HepG2 (cell line): Measurements from ENCODE around the gene BSN. TPM values are rescaled to one million over a fixed set of nuclear protein-coding genes. Genes with fewer than 3 reads are reported as not detected.

Source experiments
- ATAC-seq: fragments of 200-7000 bp; cut with Tn5 transposase; 3 replicates; pipeline ENCODE4 v1.9.1; 2020; ENCODE audit warnings: mild to moderate bottlenecking, moderate library complexity
- BruUV-seq: library from RNA; stranded (reverse); fragments of 400-500 nt; replicated peaks from 2 replicates; lab custom pipeline; 2021; lab: Mats Ljungman, UMichigan
- CTCF ChIA-PET: fragments of 300-600 bp; formaldehyde crosslinking; extraction: SDS; loops from one replicate; lab custom pipeline; 2021; ENCODE audit warnings: low total read pairs, inconsistent platforms, low intra/inter-chr PET ratio; lab: Yijun Ruan, JAX
- POLR2A ChIA-PET: fragments of 350-600 bp; sonication (Branson Sonifier 250); formaldehyde crosslinking; loops from one replicate; lab custom pipeline; 2020; ENCODE audit warnings: antibody characterized with exemption, inconsistent platforms; lab: Yijun Ruan, JAX
- DNase-seq: peaks from one replicate; pipeline ENCODE4 v3.0.0-alpha.2; 2015; ENCODE audit warnings: low spot score
- FAIRE-seq: peaks from 3 replicates; lab custom pipeline; 2011; peaks lifted over from hg19 to GRCh38; lab: Jason Lieb, UNC
- H2AFZ ChIP-seq: one replicate; pipeline ENCODE4 v1.6.1; 2011; ENCODE audit warnings: low read length, inconsistent platforms
- H3K27ac ChIP-seq: fragments of 300-600 bp; 3 replicates; pipeline ENCODE4 v1.8.0; 2011; ENCODE audit warnings: mixed run types, mild to moderate bottlenecking, mixed read lengths, low read length, inconsistent platforms; ENCODE audit not compliant: insufficient read depth; ENCODE audit errors: extremely low read length
- H3K27me3 ChIP-seq, 2 experiments: fragments of 200-600 bp in 1 of 2; 2 replicates in 1 of 2; 3 replicates in 1 of 2; pipeline versions ENCODE4 v1.6.0 to v1.8.0; 2011; ENCODE audit warnings: low read length in 2 of 2, mild to moderate bottlenecking in 2 of 2, moderate library complexity in 2 of 2, inconsistent platforms in 1 of 2; ENCODE audit not compliant: insufficient read depth in 2 of 2, control insufficient read depth in 1 of 2
- H3K36me3 ChIP-seq, 2 experiments: fragments of 200-600 bp in 1 of 2; replicated peaks in 1 of 2; 2 replicates in 1 of 2; 3 replicates in 1 of 2; pipeline versions ENCODE4 v1.5.1 to v1.8.0; 2011; ENCODE audit warnings: low read length in 2 of 2, inconsistent platforms in 1 of 2; ENCODE audit not compliant: insufficient read depth in 2 of 2, control insufficient read depth in 1 of 2
- H3K4me1 ChIP-seq: 2 replicates; pipeline ENCODE4 v1.5.1; 2012; ENCODE audit warnings: low read length, inconsistent platforms; ENCODE audit not compliant: insufficient read depth
- H3K4me2 ChIP-seq: 2 replicates; pipeline ENCODE4 v1.6.0; 2011; ENCODE audit warnings: low read depth, low read length, inconsistent platforms
- H3K4me3 ChIP-seq, 3 experiments: fragments of 200-600 bp in 1 of 3; sonication (generic), shearing (Covaris generic) in 1 of 3; replicated peaks in 1 of 3; 2 replicates each; pipeline ENCODE4 v1.5.1; 2011 to 2016; ENCODE audit warnings: low read length in 3 of 3, inconsistent platforms in 2 of 3, low read depth in 2 of 3, mild to moderate bottlenecking in 2 of 3, control low read depth in 1 of 3, mixed read lengths in 1 of 3; ENCODE audit not compliant: insufficient read depth in 1 of 3
- H3K79me2 ChIP-seq: one replicate; pipeline ENCODE4 v1.6.1; 2011; ENCODE audit warnings: low read length, inconsistent platforms; ENCODE audit not compliant: insufficient read depth
- H3K9ac ChIP-seq: 2 replicates; pipeline ENCODE4 v1.6.0; 2011; ENCODE audit warnings: mild to moderate bottlenecking, low read depth, low read length, inconsistent platforms; ENCODE audit not compliant: insufficient read depth
- H3K9me3 ChIP-seq: 2 replicates; pipeline ENCODE4 v1.5.1; 2012; ENCODE audit warnings: mild to moderate bottlenecking, low read length
- H4K20me1 ChIP-seq: 2 replicates; pipeline ENCODE4 v1.6.0; 2011; ENCODE audit warnings: inconsistent platforms, mild to moderate bottlenecking, low read length, moderate library complexity; ENCODE audit not compliant: insufficient read depth
- AGO2 ChIP-seq: fragments of 200-400 bp; formaldehyde crosslinking; optimal IDR thresholded peaks from 2 replicates; pipeline ENCODE3; 2017; ENCODE audit warnings: mild to moderate bottlenecking, low read depth, low read length, moderate library complexity
- CEBPB ChIP-seq: IDR thresholded peaks from 2 replicates; pipeline ENCODE4 v1.6.1; 2011; ENCODE audit warnings: low read depth, low read length, improper control_type of control experiment, borderline replicate concordance
- EED ChIP-seq: sonication (generic); formaldehyde crosslinking; IDR thresholded peaks from 2 replicates; pipeline ENCODE4 v1.5.0; 2020; ENCODE audit warnings: mild to moderate bottlenecking, missing genetic modification reagents
- EZH2 ChIP-seq: conservative IDR thresholded peaks from 2 replicates; pipeline ENCODE4 v1.6.1; 2012; ENCODE audit warnings: mild to moderate bottlenecking, low read depth, low read length, moderate library complexity
- ISL2 ChIP-seq: sonication (generic); formaldehyde crosslinking; IDR thresholded peaks from 2 replicates; pipeline ENCODE4 v1.5.0; 2020; ENCODE audit warnings: missing genetic modification reagents
- MZF1 ChIP-seq: sonication (generic); formaldehyde crosslinking; IDR thresholded peaks from 2 replicates; pipeline ENCODE4 v1.8.1; 2023; ENCODE audit warnings: mild to moderate bottlenecking, missing genetic modification reagents, borderline replicate concordance
- RNF219 ChIP-seq: sonication (generic); formaldehyde crosslinking; IDR thresholded peaks from 2 replicates; pipeline ENCODE4 v1.5.0; 2020; ENCODE audit warnings: mild to moderate bottlenecking, missing genetic modification reagents
- SMAD3 ChIP-seq: sonication (generic); formaldehyde crosslinking; IDR thresholded peaks from 2 replicates; pipeline ENCODE4 v1.4.0; 2020; ENCODE audit warnings: missing genetic modification reagents
- TFDP2 ChIP-seq: sonication (generic); formaldehyde crosslinking; IDR thresholded peaks from 2 replicates; pipeline ENCODE4 v1.4.0; 2020; ENCODE audit warnings: missing genetic modification reagents
- ZFP37 ChIP-seq: sonication (generic); formaldehyde crosslinking; IDR thresholded peaks from 2 replicates; pipeline ENCODE4 v1.4.0; 2020; ENCODE audit warnings: missing genetic modification reagents, borderline replicate concordance
- ZKSCAN8 ChIP-seq: IDR thresholded peaks from 2 replicates; pipeline ENCODE4 v1.6.1; 2016; ENCODE audit warnings: borderline replicate concordance, missing genetic modification reagents, missing compliant biosample characterization
- ZNF136 ChIP-seq: sonication (generic); formaldehyde crosslinking; IDR thresholded peaks from 2 replicates; pipeline ENCODE4 v1.8.1; 2022; ENCODE audit warnings: low read depth, mild to moderate bottlenecking, moderate library complexity, missing genetic modification reagents
- ZNF142 ChIP-seq: sonication (generic); formaldehyde crosslinking; IDR thresholded peaks from 2 replicates; pipeline ENCODE4 v1.4.0; 2020; ENCODE audit warnings: missing genetic modification reagents
- ZNF605 ChIP-seq: sonication (generic); formaldehyde crosslinking; IDR thresholded peaks from 2 replicates; pipeline ENCODE4 v1.8.0; 2022; ENCODE audit warnings: mild to moderate bottlenecking, missing genetic modification reagents
- ZNF720 ChIP-seq: sonication (generic); formaldehyde crosslinking; IDR thresholded peaks from 2 replicates; pipeline ENCODE4 v1.4.0; 2020; ENCODE audit warnings: missing genetic modification reagents
- ZNF772 ChIP-seq: sonication (generic); formaldehyde crosslinking; IDR thresholded peaks from 2 replicates; pipeline ENCODE4 v1.5.0; 2020; ENCODE audit warnings: mild to moderate bottlenecking, missing genetic modification reagents
- ZSCAN21 ChIP-seq: sonication (generic); formaldehyde crosslinking; IDR thresholded peaks from 2 replicates; pipeline ENCODE4 v1.8.0; 2022; ENCODE audit warnings: mild to moderate bottlenecking, missing genetic modification reagents, moderate library complexity, borderline replicate concordance
- WGBS: methylation state at CpG from one replicate; pipeline ENCODE4 v1.1.6; 2017; ENCODE audit warnings: low lambda C conversion rate; 5-methylcytosine and 5-hydroxymethylcytosine counted together
- in situ Hi-C: cut with HindIII; loops from 2 replicates; pipeline ENCODE4 v1.10.0; 2017; ENCODE audit warnings: low pct_unique_long_range_greater_than_20kb; ENCODE audit not compliant: extremely low pct_ligation_motif_present
- intact Hi-C: fragments of 100-400 bp; cut with micrococcal nuclease; formaldehyde crosslinking; loops from one replicate; pipeline ENCODE4 v1.10.0; 2022; ENCODE audit not compliant: unreplicated experiment
- polyA plus RNA-seq, 8 experiments: library from polyadenylated mRNA; depleted of rRNA in 3 of 8; stranded (reverse) in 7 of 8; unstranded in 1 of 8; fragments of >200 nt; fragmentation: Illumina TruSeq in 4 of 8; extraction: Trizol in 4 of 8; gene quantifications; 2 replicates each; pipeline versions ENCODE4 v1.2.1 to v1.2.3, GENCODE V29; 2011 to 2016; ENCODE audit warnings: low read depth in 4 of 8, missing spikeins in 1 of 8, mixed read lengths in 1 of 8; ENCODE audit not compliant: insufficient read depth in 1 of 8
- total RNA-seq, 5 experiments: library from RNA; depleted of rRNA; stranded (reverse); fragments of >200 nt; fragmentation: Illumina TruSeq; extraction: Trizol; gene quantifications; 2 replicates each; pipeline ENCODE4 v1.2.3, GENCODE V29; 2016; ENCODE audit warnings: low read depth in 1 of 5

BSN gene
- total and polyA plus RNA-seq, 2 of the 13 experiments (the other 11 are each of a cell fraction or from before 2014, with no cell fraction given): 0.42 to 0.86 TPM

- intact Hi-C loops: no loop called here
- ATAC-seq (no peak), DNase-seq (no peak)
- Histone ChIP-seq H3K36me3 (no peaks in the 10 kb centered on the region), H3K4me2 (no peak overlapping the region), H3K27me3 (no peaks in the 10 kb centered on the region), H3K27ac (no peak overlapping the region), H3K9me3 (no peaks in the 10 kb centered on the region), H2AFZ (no peak overlapping the region)
- in situ Hi-C loops: no loop called here
- TF ChIP-seq ZNF136 (CRISPR knock-in tag) (no peak), ZNF605 (no peak), SMAD3 (no peak), MZF1 (no peak), EED (CRISPR knock-in tag) (no peak), ZSCAN21 (no peak), ZFP37 (CRISPR knock-in tag) (no peak), EZH2 (no peak), ZKSCAN8 (CRISPR knock-in tag) (no peak), ZNF720 (CRISPR knock-in tag) (no peak), TFDP2 (no peak), CEBPB (no peak), RNF219 (no peak), ISL2 (CRISPR knock-in tag) (no peak), AGO2 (no peak), ZNF142 (CRISPR knock-in tag) (no peak), ZNF772 (no peak)
- TF ChIP-seq, all 625 proteins: peak for 0
- FAIRE-seq: no peak
- H3K4me3 ChIP-seq: no peak overlapping the region
- H4K20me1 ChIP-seq: no peaks in the 10 kb centered on the region
- H3K4me1 ChIP-seq: no peaks in the 10 kb centered on the region
- ChIA-PET CTCF (no interaction called here), POLR2A (interaction anchor here (0.7 kb wide), 1 partner anchor 9 kb away, joined by 3 read pairs; no protein-coding TSS in a partner anchor)
- H3K79me2 ChIP-seq: no peaks in the 10 kb centered on the region
- no TSS peak for BruUV-seq
- WGBS: 81% methylated on average over 2 of the region's 2 CpGs
- no peak overlapping the region for H3K9ac ChIP-seq
These were observed 47.8 kb downstream of the BSN start for GRCh38 chr3:49602049-49602554.
